NCI-H1694 (cell line): ENCODE measurements around the gene JTB.
A peak's percentile ranks its signal among the peaks of the same experiment; 100 is the strongest.

ENCODE experiments used
- DNase-seq: peaks from one replicate; lab custom pipeline; 2025; lab: John Stamatoyannopoulos, UW

JTB gene

DNA sequence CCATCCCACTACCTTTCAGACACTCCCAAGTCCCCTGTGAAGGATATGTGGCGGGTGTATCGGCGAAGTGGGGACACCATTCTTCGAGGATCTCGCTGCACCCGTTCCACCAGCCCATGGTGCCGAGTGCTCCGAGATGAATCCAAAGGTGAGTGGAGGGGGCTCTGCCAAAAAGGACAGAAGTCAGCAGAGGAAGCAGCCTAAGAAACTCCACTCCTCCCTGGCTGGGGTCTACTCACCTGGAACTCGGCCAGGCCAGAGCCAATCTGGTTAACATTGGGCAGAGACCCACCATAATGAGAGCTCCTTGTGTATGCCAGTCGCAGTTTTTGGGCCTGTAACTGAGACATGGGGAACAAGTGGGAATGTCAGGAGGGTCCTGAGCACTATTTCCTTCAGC lies 22.6 kb downstream of the JTB start:
- DNase-seq = no peak

GRCh38 chr1:153953859-153954365 lies 23.6 kb downstream of the JTB start:
- DNase-seq = no peak

- no peak for DNase-seq
Measured at GRCh38 chr1:153951801-153952200, 25.7 kb downstream of the JTB start.

DNA sequence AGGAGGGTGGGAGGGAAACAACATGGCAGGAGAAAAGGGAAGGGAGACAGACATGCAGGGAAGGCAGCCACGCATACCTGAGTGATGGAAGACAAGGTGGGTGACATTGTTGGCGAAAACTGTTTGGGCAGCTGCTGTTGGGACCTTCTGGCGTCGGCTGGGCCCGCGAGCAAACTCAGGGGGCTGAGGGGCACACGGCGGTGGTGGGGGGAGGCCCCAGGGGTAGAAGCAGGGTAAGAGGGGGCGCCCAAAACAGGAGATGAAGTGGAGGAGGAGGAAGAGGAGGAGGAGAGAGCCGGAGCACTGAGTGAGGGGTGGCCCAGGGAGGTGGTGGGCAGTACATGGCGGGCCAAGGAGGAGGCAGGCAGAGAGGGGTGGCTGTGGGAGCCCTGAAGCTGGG lies 26.3 kb downstream of the JTB start:
- no peak for DNase-seq

- peak; percentile 47 for DNase-seq
Measured at GRCh38 chr1:153946622-153947241, 30.7 kb downstream of the JTB start, which contains the start of gene DENND4B. DENND4B (minus strand) TSS chr1:153946718; CDS start chr1:153944374, 2,344 bp downstream.

DNA sequence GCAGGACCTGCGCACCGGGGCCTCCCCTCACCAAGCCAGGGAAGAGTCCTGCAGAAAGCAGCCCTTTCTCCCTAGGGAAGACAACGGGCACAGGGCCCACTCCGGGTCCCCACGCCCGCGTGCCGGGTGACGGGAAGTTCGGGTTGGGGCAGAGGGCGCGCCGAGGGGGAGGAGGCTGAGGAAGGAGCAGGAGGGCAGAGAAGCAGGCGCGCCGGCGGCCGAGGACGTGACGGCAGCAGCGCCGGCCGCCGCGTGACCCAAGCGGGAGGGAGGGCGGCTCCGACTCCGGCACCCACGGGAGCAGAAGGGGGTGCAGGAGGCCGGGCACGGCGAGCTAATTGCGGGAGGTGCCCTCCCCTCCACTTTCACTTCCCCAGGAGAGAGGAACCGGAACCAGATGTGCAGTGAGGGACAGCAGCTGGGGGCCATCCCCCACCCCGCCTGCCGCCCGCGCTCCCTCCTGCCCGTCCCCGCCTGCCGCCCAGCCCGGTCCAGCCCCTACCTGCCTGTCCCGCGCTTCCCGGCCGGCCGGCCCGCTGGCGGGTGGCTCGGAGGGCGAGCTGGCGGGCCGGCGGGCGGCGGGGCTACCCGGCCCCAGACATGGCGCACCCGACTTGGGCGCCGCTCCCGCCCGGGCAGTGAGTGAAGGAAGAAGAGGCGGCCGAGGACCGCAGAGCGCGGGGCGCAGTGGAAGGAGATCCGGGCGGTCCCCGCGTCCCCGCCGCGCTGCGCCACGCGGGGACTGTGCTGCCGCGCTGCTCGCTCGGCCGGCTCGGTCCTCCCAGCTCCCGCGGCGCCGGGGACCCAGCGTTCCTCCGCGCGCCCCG lies 31.5 kb downstream of the JTB start:
- DNase-seq = peak; percentile 31

DNA sequence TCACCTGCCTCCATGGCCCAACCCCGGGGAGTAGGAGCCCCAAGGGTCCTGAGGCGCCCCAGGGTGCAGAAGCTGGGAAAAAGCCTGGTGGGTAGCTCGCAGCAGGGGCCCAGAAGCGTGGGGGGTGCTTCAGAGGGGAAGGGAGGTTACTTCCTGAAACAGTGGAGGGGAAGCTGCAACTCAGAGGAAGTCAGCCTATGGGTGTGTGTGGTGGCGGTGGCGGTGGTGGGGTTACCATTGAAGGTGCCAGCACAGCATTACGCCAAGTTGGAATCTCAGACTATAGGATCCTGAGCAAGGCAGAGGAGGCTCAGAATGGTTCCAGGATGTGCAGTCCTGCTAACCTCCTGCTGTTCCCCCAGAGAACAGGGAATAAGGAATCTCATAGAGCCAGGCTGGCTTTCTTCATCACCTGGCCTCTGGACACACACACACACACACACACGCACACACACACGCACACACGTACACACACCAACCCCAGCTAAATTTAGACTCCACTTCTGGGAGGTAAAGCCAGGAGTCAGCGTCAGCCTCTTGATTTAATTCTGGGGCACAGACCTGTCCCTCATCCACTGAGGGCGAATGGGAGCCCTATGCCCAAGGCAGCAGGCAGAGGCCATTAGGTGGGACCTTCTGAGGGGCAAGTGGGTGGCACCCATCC lies 32.2 kb downstream of the JTB start:
- no peak for DNase-seq

GRCh38 chr1:153944827-153945117 lies 32.7 kb downstream of the JTB start:
- DNase-seq = no peak

DNA sequence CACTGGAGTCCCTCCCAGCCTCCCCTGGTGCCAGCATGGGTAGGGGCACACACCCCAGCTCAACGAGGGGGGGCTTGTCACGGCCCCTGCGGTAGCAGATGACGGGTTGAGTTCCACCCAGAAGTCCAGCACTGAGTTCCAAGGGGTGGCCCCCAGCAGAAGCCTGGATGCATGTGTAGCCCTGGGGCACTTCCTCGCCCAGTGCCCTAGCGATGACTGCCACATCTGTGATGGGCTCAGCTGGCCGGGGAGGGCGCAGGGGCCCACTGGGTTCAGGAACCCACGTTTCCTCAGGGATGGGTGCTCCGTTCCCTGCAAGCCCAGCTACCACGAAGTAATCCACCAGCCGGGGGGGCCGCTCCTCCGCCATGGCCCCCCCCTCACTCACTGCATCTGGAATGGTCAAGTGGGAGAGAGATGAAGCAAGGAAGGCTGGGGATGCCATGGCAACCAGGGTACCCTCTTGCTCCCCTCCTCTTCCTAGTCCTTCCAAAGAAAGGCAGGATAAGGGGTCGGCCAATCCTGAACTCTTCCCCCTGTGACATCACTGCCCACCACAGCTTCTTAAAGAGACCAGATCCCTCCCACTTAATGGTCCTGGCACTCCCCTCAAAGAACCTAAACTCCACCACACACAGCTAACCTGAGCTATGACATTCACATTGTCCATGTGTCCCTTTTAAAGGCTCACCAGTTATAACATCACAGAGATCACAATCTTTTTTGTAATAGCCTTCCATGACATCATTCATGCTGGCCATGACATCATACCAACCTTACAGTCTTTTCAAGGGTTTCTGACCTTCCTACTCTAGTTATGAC lies 33.3 kb downstream of the JTB start:
- no peak for DNase-seq

DNA sequence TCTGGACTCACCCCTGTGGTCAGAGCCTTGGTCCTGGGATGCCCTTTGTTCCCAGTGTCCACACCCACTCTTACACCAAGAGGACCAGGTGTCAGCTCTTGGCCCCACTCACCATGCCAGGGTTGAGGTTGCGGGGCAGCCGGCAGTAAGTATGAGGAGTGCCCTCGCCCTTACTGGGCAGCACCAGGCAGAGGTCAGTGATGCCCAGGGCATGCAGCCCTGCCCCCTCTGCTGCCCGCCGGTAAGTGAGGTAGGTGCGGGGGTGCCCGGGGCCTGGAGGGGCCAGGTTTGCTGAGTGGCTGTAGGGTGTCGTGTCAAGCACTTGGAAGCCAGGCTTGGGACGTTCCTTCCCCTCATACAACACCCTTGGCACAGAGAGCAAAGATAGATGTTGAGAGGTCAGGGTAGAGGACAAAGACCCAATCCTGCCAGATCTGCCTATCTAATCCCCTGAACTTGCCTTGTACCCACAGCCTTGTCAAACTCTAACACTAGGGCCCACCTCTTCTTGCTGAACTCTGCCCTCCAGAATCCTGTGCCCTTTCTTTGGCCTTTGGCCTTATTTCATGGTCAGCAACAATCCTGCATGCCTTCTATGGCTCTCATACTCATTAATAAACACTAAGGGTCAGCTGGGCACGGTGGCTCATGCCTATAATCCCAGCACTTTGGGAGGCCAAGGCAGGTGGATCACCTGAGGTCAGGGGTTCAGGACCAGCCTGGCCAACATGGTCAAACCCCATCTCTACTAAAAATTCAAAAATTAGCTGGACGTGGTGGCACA lies 34.5 kb downstream of the JTB start:
- DNase-seq = no peak

GRCh38 chr1:153941826-153942725 lies 35.4 kb downstream of the JTB start:
- no peak for DNase-seq

- DNase-seq = no peak
Measured at GRCh38 chr1:153940756-153941155, 36.7 kb downstream of the JTB start.

- DNase-seq = no peak
Measured at GRCh38 chr1:153939476-153939875, 38.0 kb downstream of the JTB start.

DNA sequence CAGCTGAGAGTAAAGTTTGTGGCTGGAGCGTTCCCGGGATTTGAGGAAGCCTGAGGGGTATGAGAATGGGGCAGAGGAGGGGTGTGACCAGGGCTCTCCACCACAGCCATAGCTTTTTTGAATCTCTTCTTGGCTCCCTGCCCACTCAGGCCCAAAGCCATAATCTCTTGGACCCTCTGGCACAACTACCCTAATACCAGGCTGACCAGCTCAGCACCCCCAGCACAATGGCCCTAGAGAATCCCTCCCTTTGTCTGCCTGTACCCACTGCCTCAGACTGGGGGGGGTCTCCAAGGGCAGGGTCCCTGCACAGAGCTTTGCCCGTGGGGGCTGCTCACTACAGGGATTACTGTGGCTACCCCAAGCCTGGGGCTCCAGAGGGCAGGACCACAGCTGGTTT lies 38.5 kb downstream of the JTB start:
- no peak for DNase-seq

DNA sequence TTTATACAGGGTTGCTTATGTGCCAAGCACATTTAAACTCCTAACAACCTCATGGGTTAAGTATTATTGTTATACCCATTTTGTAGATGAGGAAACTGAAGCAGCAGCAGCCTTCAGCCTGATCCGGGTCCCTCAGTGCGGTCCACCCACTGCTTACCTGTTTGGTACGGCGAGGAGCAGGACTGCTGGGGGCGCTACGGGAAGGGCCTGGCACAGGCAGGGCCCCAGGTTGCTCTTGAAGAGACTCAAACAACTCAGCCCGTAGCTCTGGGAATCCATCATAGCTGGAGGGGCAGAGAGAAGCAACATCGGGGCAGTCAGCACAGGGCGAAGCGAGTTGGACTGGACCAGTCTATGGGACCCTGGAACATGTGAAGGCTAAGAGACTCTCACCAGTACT lies 40.1 kb downstream of the JTB start:
- DNase-seq = no peak

GRCh38 chr1:153936011-153936802 lies 41.3 kb downstream of the JTB start:
- peak; percentile 43 for DNase-seq

GRCh38 chr1:153934746-153935145 lies 42.7 kb downstream of the JTB start:
- no peak for DNase-seq

- DNase-seq = no peak
Measured at GRCh38 chr1:153933955-153934354, 43.5 kb downstream of the JTB start.

DNA sequence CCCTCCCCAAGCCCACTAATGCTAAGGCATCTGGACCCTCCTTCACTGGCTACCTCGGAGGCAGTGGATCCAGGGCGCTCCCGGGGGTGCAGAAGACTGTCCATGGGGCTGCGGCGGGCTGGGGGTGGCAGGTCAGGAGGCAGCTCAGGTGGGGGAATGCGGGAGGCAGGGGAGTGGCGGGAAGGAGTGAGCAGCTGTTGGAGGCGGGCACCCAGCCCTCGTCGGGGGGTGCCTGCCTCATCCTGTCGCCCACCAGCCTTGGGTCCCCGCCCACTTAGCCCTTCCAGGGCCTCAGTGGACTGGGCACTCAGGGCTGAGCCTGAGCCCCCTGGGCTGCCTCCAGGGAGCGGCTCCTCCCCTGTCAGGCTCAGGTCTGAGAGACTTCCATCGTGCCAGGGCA lies 44.0 kb downstream of the JTB start:
- DNase-seq = no peak
